GM18526 (cell line): ENCODE measurements around the gene DGCR8.

ENCODE experiments used
- POLR2A ChIP-seq: IDR thresholded peaks from 3 replicates; pipeline ENCODE4 v1.6.1; 2011; ENCODE audit not compliant: insufficient read length; ENCODE audit errors: extremely low read depth

DGCR8 gene

DNA sequence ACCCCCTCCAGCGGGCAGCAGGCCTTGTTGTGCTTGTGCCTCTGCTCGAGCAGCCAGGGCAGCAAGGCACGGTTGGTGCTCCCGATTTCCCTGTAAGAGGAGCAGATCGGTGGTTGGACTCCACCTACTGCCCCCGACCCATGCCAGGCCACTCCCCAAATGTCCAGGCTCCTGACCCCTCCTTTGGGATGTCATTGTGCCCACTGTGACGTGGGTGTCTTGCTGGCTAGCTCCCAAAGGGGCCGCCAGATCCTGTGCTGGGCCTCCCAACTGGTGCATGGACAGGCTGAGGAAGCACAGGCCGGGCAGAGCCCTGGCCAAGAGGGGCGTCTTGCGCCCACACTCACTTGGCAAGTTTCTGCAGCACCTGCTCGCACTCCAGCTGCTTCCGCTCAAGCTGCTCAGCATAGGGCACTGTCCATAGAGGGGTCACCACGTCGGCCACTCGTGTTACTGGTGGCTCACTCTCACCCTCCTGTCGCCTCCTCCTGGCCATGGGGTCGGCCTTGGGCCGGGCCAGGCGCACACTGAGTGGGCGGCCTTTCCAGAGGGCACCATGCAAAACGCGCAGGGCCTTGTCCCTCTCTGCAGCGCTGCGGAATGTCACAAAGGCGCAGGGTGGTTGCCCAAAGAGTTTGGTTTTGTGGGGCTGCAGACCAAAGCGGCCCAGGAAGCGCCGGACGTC lies 35.8 kb downstream of the DGCR8 start, which contains the start of gene RANBP1:
Gene RANBP1, plus strand, starts transcription at position 414 of the 685 bp plus-strand sequence. Its CDS starts 81 bp downstream, at position 495.
- TF ChIP-seq POLR2A = no peak

- TF ChIP-seq POLR2A = no peak
These were observed 36.4 kb downstream of the DGCR8 start for GRCh38 chr22:20116376-20116950.

- TF ChIP-seq POLR2A = peak; percentile 42
These were observed 37.1 kb downstream of the DGCR8 start, which contains the start of gene TRMT2A for GRCh38 chr22:20116951-20117632. Gene TRMT2A (minus strand): TSS chr22:20117226. CDS start chr22:20116906, 320 bp downstream.

GRCh38 chr22:20117633-20118299 lies 37.7 kb downstream of the DGCR8 start:
- no peak for TF ChIP-seq POLR2A

DNA sequence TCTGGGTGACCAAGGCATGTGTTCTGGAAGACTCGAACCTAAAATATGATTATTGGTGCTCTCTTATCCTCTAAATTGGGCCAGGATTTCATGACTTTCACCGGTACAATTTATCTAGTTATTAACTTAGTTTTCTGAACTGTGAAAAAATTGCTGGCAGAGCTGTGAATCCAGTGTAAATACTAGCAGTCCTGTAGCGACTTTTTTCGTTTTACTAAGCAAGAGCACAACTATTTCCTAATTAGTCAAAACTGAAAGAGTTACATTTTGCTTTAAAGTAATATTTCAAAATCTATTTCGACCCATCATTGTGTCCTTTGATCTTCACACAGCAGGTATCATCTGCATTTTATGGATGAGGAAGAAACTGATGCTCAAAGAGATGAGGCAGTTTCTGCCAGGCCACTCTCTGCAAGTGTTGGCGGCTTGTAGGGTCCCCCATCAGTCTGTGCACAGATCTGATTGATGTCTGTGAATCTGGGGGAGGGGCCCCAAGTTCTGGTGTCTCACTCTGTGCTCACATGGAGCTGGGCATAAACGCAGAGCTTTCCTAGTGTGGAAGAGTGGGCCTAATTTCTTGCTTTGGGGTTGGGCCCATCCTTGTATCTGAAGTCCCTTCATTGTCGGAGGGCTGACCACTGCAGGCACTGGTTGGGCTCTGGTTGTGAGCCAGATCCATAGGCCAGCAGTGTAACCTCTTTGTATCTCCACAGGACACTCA lies 38.4 kb downstream of the DGCR8 start:
- TF ChIP-seq POLR2A = no peak

DNA sequence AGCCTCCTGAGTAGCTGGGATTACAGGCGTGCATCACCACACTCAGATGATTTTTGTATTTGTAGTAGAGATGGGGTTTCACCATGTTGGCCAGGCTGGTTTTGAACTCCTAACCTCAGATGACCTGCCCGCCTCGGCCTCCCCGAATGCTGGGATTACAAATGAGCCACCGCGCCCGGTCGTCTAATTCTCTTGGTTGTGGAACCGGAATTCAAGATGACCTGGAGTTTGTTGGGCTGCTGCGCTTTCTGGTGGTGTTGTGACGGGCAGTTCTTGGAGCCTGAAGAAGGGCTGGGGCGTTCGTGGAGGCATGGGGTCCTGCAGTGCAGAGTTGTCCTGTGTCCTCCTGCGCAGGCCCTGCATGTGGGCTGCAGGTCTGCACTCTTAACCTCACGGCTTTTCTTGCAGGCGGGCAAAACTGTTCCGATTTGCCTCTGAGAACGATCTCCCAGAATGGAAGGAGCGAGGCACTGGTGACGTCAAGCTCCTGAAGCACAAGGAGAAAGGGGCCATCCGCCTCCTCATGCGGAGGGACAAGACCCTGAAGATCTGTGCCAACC lies 41.9 kb downstream of the DGCR8 start:
- no peak for TF ChIP-seq POLR2A

DNA sequence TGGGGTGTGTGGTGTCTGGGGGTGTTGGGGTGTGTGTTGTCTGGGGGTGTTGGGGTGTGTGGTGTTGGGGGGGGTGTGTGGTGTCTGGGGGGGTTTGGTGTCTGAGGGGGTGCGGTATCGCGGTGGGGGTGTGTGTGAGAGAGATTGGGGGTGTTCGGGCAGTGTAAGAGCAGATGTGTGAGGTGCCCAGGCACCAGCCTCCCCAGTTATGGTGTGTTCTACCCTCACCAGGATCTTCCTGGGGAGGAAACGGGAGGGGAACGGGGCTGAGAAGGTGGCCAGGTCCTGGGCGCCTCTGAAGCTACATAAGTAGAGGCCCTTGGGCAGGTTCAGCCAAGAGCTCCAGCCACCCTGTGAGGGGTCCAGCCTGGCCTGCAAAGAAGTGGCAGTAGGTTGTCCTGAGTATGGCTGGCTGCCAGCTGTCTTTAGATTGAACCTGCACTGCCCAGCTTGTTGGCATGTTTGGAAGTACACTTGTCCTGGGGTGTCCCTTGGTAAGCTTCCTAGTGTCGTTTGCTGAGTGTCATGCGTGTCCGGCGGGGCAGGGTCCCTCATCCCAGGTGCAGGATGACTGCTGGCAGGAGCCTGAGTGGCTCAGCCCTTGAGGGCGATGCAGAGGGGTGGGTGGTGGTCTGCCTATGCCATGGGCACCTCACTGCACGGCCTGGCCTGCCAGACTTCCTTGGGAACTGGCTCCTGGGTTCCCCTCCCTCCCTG lies 43.5 kb downstream of the DGCR8 start:
- no peak for TF ChIP-seq POLR2A

DNA sequence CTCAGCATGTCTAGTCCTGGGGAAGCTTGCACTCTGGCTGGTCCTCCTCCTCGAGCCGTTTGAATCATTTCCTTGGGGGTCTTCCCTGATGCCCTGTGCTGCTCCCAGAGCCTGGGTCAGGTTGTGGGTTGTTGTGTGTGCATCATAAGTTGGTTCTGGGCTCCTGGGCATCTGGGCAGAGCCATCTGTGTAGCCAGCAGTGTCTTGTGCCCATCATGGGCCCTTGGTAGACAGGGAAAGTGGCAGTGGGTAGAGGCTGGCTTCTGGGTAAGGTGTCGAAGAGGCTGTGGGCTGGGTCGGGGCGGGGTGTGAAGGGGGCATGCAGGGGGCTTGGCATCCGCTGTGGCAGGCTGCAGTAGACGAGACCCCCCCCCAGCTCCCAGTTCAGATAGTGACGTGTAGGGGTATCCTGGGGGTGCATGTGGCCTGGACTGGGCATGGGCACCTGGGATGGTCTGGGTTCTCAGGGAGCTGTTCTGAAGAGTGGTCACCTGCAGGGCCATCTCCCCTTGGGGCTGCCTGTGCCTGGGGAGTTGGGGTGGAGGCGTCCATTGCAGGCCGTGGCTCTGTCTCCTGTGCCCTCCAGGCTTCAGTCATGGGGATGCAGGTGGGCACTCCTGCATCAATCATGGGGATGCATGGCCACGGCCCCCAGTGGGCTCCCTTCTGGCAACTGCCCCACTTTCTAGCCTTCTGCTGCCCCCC lies 44.2 kb downstream of the DGCR8 start:
- TF ChIP-seq POLR2A = no peak

DNA sequence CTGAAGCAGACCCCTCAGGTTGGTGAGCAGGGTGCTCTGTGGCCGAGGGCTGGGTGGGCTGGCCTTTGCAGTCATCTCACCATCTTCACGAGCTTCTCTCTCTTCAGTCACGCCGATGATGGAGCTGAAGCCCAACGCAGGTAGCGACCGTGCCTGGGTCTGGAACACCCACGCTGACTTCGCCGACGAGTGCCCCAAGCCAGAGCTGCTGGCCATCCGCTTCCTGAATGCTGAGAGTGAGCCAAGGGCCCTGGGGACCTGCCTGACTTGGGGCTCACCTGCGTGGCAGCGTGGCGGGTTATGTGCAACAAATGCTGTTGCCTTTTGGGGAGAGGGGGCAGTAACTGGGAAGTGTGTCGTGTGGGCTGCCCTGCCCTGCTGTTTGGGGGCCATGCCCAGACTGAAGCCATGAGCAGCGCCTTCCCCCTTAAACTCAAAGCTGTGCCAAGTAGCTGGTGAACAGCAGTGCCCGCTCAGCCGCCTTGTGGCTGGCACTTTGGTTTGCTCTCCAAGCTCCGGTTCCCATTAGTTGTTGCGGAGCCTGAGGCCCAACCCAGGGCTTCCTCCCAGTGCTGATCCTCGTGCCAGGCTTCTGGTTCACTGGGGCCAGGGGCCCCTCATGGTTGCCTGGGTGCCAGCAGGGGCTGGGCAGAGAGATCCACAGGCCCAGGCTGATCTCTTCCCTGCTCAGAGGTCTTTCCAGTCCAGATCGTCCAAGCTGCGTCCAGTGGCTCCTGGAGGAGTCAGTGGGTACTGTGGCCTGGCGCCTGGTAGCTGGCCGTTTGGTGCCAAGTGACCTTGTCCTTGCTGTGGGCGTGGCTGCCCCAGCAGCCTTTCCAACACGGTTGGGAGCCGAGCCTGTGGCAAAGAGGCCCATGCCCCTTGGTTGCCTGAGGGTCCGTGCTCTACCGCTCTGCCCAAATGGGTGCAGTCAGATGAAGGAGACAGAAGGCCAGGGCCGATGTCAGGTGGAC lies 45.4 kb downstream of the DGCR8 start:
- TF ChIP-seq POLR2A = no peak

DNA sequence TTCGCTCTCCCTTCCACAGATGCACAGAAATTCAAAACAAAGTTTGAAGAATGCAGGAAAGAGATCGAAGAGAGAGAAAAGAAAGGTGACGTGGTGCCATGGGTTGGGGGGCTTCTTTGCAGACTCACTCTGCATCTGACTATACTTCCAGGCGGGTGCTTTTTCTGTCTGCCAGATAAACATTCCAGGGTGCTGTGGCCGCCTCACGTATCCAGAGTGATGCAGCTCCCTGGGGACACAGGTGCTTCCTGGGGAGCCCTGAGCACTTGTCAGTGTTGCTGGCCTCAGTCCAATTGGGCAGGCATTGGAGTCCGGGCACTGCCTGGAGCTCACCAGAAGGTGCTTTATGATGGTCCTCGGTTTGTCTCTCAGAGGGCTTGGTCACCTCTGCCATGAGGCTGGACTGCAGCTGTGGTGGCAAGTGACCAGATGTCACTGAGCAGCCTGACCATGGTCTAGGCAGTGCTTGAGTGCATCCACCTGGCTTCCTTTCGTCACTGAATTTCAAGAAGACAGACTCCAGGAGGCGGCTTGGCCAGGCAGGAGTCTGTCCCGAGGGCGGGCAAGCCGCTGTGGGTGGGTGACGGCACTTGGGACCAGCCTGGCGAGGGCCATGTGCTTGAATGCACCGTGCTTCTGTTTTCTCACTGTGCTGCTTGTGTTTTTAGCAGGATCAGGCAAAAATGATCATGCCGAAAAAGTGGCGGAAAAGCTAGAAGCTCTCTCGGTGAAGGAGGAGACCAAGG lies 46.4 kb downstream of the DGCR8 start:
- TF ChIP-seq POLR2A = no peak

GRCh38 chr22:20127318-20127868 lies 47.4 kb downstream of the DGCR8 start:
- no peak for TF ChIP-seq POLR2A
